WTC11 (cell line): ENCODE measurements around the gene DRAM2. TPM values are rescaled to one million over a fixed set of nuclear protein-coding genes. Genes with fewer than 3 reads are reported as not detected.

ENCODE experiments used
- ATAC-seq: fragments of 200-7000 bp; cut with Tn5 transposase; 2 replicates; pipeline ENCODE4 v1.10.0; 2021; ENCODE audit warnings: mild to moderate bottlenecking, moderate library complexity
- CTCF ChIA-PET: fragments of 300-600 bp; sonication (Branson Sonifier 250); formaldehyde crosslinking; loops from one replicate; lab custom pipeline; 2021; ENCODE audit warnings: antibody characterized with exemption; lab: Charles Lee
- POLR2A ChIA-PET: fragments of 350-600 bp; sonication (Branson Sonifier 250); formaldehyde crosslinking; loops from one replicate; lab custom pipeline; 2021; ENCODE audit warnings: antibody characterized with exemption; lab: Charles Lee
- DNase-seq: peaks from one replicate; pipeline ENCODE4 v3.0.0; 2021; ENCODE audit warnings: low spot score
- H3K27ac Mint-ChIP-seq: 2 replicates; pipeline ENCODE4 v1.8.0; 2021; ENCODE audit warnings: mixed read lengths
- H3K27me3 Mint-ChIP-seq: 2 replicates; pipeline ENCODE4 v1.8.0; 2021; ENCODE audit warnings: low read depth, mild to moderate bottlenecking, moderate library complexity, mixed read lengths
- H3K36me3 Mint-ChIP-seq: 2 replicates; pipeline ENCODE4 v1.8.0; 2021; ENCODE audit warnings: mixed read lengths
- H3K4me1 Mint-ChIP-seq: 2 replicates; pipeline ENCODE4 v1.8.0; 2022; ENCODE audit warnings: mixed read lengths
- H3K4me3 Mint-ChIP-seq: 2 replicates; pipeline ENCODE4 v1.8.0; 2021; ENCODE audit warnings: mild to moderate bottlenecking, moderate library complexity, mixed read lengths
- H3K9me3 Mint-ChIP-seq: 2 replicates; pipeline ENCODE4 v1.8.0; 2021; ENCODE audit warnings: mixed read lengths
- CREM ChIP-seq: sonication (generic); formaldehyde crosslinking; IDR thresholded peaks from 2 replicates; pipeline ENCODE4 v1.8.1; 2022; ENCODE audit warnings: mild to moderate bottlenecking, missing genetic modification reagents, moderate library complexity
- FOXP1 ChIP-seq: sonication (generic); formaldehyde crosslinking; IDR thresholded peaks from 2 replicates; pipeline ENCODE4 v1.8.0; 2022; ENCODE audit warnings: missing genetic modification reagents, mild to moderate bottlenecking, moderate library complexity, borderline replicate concordance
- HMGA2 ChIP-seq: fragments of 250-450 bp; sonication (Bioruptor Pico); IDR thresholded peaks from 2 replicates; pipeline ENCODE4 v1.4.0; 2021; ENCODE audit warnings: mild to moderate bottlenecking, moderate library complexity
- NFATC4 ChIP-seq: fragments of 250-450 bp; sonication (Bioruptor Pico); IDR thresholded peaks from 2 replicates; pipeline ENCODE4 v1.9.0; 2021; ENCODE audit warnings: mild to moderate bottlenecking
- total RNA-seq: library from RNA; stranded (reverse); gene quantifications from 3 replicates; pipeline ENCODE4 v1.2.3, GENCODE V29; 2021
- TF ChIP-seq, protein P1 (sequence below): sonication (generic); formaldehyde crosslinking; IDR thresholded peaks from 2 replicates; pipeline ENCODE4 v1.8.1; 2023; ENCODE audit warnings: mild to moderate bottlenecking, missing genetic modification reagents, moderate library complexity
- TF ChIP-seq, protein P2 (sequence below): sonication (generic); formaldehyde crosslinking; IDR thresholded peaks from 2 replicates; pipeline ENCODE4 v1.8.0; 2022; ENCODE audit warnings: mild to moderate bottlenecking, missing genetic modification reagents
- TF ChIP-seq, protein P3 (sequence below): sonication (generic); formaldehyde crosslinking; IDR thresholded peaks from 2 replicates; pipeline ENCODE4 v1.8.0; 2023; ENCODE audit warnings: mild to moderate bottlenecking, missing genetic modification reagents
- TF ChIP-seq, protein P4 (sequence below): fragments of 250-450 bp; sonication (Bioruptor Pico); IDR thresholded peaks from 2 replicates; pipeline ENCODE4 v2.1.2; 2022; ENCODE audit warnings: mild to moderate bottlenecking, moderate library complexity
- TF ChIP-seq, protein P5 (sequence below): sonication (generic); formaldehyde crosslinking; IDR thresholded peaks from 2 replicates; pipeline ENCODE4 v1.8.0; 2022; ENCODE audit warnings: mild to moderate bottlenecking, missing genetic modification reagents
- TF ChIP-seq, protein P6 (sequence below): fragments of 250-450 bp; sonication (Bioruptor Pico); IDR thresholded peaks from 2 replicates; pipeline ENCODE4 v1.9.0; 2021; ENCODE audit warnings: mild to moderate bottlenecking

The DRAM2 gene
- total RNA-seq, 1 experiment from 2014 or later: 34.3 TPM

DNA sequence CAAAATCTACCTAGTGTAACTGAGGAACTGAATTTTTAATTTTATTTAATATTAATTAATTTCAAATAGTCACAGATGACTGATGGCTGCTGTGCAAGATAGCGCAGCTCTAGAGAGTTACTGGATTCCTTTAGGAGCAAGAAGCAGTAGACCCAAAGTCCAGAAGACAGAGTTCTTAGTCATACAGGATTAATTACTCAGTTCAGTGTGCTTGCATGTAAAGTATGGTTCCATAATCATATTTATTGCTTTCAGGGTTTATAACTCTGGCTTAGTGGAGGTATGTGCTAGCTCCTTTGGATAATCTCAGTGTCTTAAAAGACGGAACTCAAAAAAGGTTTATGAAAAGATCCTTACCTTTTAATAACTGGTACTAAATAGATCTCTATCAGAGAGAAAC lies 17.5 kb upstream of the DRAM2 start:
- no peak for ATAC-seq
- no peak for DNase-seq
- H3K4me1 Mint-ChIP-seq: no peaks in the 10 kb centered on the region
- H3K27me3 Mint-ChIP-seq: no peaks in the 10 kb centered on the region
- H3K9me3 Mint-ChIP-seq: no peaks in the 10 kb centered on the region
- POLR2A ChIA-PET: no interaction called here
- no peak overlapping the region for H3K4me3 Mint-ChIP-seq
- CTCF ChIA-PET: no interaction called here
- TF ChIP-seq, protein P1, sequence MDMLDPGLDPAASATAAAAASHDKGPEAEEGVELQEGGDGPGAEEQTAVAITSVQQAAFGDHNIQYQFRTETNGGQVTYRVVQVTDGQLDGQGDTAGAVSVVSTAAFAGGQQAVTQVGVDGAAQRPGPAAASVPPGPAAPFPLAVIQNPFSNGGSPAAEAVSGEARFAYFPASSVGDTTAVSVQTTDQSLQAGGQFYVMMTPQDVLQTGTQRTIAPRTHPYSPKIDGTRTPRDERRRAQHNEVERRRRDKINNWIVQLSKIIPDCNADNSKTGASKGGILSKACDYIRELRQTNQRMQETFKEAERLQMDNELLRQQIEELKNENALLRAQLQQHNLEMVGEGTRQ: no peak
- TF ChIP-seq, protein P2, sequence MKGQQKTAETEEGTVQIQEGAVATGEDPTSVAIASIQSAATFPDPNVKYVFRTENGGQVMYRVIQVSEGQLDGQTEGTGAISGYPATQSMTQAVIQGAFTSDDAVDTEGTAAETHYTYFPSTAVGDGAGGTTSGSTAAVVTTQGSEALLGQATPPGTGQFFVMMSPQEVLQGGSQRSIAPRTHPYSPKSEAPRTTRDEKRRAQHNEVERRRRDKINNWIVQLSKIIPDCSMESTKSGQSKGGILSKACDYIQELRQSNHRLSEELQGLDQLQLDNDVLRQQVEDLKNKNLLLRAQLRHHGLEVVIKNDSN (CRISPR knock-in tag): no peak
- TF ChIP-seq NFATC4 (CRISPR knock-in tag): no peak
- TF ChIP-seq, protein P3, sequence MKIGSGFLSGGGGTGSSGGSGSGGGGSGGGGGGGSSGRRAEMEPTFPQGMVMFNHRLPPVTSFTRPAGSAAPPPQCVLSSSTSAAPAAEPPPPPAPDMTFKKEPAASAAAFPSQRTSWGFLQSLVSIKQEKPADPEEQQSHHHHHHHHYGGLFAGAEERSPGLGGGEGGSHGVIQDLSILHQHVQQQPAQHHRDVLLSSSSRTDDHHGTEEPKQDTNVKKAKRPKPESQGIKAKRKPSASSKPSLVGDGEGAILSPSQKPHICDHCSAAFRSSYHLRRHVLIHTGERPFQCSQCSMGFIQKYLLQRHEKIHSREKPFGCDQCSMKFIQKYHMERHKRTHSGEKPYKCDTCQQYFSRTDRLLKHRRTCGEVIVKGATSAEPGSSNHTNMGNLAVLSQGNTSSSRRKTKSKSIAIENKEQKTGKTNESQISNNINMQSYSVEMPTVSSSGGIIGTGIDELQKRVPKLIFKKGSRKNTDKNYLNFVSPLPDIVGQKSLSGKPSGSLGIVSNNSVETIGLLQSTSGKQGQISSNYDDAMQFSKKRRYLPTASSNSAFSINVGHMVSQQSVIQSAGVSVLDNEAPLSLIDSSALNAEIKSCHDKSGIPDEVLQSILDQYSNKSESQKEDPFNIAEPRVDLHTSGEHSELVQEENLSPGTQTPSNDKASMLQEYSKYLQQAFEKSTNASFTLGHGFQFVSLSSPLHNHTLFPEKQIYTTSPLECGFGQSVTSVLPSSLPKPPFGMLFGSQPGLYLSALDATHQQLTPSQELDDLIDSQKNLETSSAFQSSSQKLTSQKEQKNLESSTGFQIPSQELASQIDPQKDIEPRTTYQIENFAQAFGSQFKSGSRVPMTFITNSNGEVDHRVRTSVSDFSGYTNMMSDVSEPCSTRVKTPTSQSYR (CRISPR knock-in tag): no peak
- H3K36me3 Mint-ChIP-seq: peaks cover 18% of the 10 kb centered on the region
- no peak overlapping the region for H3K27ac Mint-ChIP-seq

DNA sequence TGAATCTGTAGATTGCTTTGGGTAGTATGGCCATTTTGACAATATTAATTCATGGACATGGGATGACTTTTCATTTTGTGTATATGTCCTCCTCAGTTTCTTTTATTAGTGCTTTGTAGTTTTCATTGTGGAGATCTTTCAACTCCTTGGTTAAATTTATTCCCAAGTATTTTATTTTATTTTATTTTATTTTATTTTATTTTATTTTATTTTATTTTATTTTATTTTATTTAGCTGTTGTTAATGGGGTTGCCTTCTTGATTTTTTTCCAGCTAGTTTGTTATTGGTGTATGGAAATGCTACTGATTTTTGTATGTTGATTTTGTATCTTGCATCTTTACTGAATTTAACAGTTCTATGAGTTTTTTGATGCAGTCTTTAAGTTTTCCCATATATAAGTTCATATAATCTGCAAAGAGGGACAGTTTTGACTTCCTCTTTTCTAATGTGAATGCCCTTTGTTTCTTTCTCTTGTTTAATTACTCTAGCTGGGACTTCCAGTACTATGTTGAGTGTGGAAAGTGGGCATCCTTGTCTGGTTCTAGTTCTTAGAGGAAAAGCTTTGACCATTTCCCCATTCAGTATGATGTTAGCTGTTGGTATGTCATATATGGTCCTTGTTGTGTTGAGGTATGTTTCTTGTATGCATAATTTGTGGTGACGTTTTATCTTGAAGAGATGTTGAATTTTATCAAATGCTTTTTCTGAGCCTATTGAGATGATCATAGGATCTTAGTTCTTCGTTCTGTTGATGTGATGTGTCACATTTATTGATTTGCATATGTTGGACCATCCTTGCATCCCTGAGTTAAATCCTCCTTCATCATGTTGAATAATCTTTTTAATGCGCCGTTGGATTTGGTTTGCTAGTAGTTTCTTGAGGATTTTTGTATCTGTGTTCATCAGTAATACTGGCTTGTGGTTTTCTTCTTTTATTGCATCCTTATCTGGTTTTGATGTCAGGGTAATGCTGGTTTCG lies 14.4 kb upstream of the DRAM2 start:
- H3K9me3 Mint-ChIP-seq: no peaks in the 10 kb centered on the region
- TF ChIP-seq FOXP1 (CRISPR knock-in tag) (no peak), HMGA2 (peak; percentile 93)
- no peak overlapping the region for H3K27ac Mint-ChIP-seq
- H3K4me1 Mint-ChIP-seq: no peaks in the 10 kb centered on the region
- peaks cover 45% of the 10 kb centered on the region for H3K36me3 Mint-ChIP-seq
- no peak overlapping the region for H3K4me3 Mint-ChIP-seq
- ATAC-seq (no peak), DNase-seq (no peak)
- POLR2A ChIA-PET: no interaction called here
- no peaks in the 10 kb centered on the region for H3K27me3 Mint-ChIP-seq
- CTCF ChIA-PET: no interaction called here

DNA sequence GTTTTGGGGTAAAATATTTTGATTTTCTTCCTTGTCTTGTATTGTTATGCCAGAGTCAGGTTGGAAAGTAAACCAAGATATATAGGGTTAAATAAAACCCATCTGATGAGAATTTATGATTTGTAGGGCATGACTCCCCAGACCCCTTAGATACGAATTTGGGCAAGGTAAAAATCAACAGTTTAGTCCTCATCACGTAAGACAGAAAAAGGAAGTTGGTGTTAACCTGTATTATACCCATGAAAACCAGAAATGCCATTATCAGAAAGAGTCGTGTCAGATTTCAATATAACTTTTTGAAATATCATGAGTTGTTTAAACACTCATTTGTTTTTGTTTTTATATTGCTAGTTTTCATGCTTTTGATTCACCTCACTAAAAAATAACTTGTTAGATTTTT lies 11.9 kb upstream of the DRAM2 start:
- Mint-ChIP-seq H3K27me3 (no peaks in the 10 kb centered on the region), H3K4me3 (no peak overlapping the region), H3K4me1 (no peaks in the 10 kb centered on the region), H3K9me3 (no peaks in the 10 kb centered on the region), H3K36me3 (peaks cover 56% of the 10 kb centered on the region), H3K27ac (peak overlapping the region; percentile 51)
- ATAC-seq: no peak
- TF ChIP-seq, protein P4, sequence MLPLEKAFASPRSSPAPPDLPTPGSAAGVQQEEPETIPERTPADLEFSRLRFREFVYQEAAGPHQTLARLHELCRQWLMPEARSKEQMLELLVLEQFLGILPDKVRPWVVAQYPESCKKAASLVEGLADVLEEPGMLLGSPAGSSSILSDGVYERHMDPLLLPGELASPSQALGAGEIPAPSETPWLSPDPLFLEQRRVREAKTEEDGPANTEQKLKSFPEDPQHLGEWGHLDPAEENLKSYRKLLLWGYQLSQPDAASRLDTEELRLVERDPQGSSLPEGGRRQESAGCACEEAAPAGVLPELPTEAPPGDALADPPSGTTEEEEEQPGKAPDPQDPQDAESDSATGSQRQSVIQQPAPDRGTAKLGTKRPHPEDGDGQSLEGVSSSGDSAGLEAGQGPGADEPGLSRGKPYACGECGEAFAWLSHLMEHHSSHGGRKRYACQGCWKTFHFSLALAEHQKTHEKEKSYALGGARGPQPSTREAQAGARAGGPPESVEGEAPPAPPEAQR (CRISPR knock-in tag): no peak
- TF ChIP-seq, protein P5, sequence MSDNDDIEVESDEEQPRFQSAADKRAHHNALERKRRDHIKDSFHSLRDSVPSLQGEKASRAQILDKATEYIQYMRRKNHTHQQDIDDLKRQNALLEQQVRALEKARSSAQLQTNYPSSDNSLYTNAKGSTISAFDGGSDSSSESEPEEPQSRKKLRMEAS (CRISPR knock-in tag): no peak
- TF ChIP-seq, protein P6, sequence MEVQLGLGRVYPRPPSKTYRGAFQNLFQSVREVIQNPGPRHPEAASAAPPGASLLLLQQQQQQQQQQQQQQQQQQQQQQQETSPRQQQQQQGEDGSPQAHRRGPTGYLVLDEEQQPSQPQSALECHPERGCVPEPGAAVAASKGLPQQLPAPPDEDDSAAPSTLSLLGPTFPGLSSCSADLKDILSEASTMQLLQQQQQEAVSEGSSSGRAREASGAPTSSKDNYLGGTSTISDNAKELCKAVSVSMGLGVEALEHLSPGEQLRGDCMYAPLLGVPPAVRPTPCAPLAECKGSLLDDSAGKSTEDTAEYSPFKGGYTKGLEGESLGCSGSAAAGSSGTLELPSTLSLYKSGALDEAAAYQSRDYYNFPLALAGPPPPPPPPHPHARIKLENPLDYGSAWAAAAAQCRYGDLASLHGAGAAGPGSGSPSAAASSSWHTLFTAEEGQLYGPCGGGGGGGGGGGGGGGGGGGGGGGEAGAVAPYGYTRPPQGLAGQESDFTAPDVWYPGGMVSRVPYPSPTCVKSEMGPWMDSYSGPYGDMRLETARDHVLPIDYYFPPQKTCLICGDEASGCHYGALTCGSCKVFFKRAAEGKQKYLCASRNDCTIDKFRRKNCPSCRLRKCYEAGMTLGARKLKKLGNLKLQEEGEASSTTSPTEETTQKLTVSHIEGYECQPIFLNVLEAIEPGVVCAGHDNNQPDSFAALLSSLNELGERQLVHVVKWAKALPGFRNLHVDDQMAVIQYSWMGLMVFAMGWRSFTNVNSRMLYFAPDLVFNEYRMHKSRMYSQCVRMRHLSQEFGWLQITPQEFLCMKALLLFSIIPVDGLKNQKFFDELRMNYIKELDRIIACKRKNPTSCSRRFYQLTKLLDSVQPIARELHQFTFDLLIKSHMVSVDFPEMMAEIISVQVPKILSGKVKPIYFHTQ (CRISPR knock-in tag): no peak
- TF ChIP-seq CREM (CRISPR knock-in tag): no peak
- ChIA-PET CTCF (no interaction called here), POLR2A (interaction anchor here (1.0 kb wide), 1 partner anchor 13 kb away, joined by 3 read pairs; no protein-coding TSS in a partner anchor)
- no peak for DNase-seq
